CD4-positive, alpha-beta memory T cell (primary cell): ENCODE data around the gene PPP1R12B. TPM values are rescaled to one million over a fixed set of nuclear protein-coding genes. Genes with fewer than 3 reads are reported as not detected.
A peak's percentile ranks its signal among the peaks of the same experiment; 100 is the strongest.
"Not testable (repeated sequence)": the region's sequence is repeated elsewhere in the genome, so short reads cannot be mapped to it uniquely, and the experiment has no call there.

Experiments
- CTCF ChIA-PET: fragments of 350-600 bp; sonication (Branson Sonifier 250); formaldehyde crosslinking; loops from one replicate; lab custom pipeline; 2021; ENCODE audit warnings: inconsistent platforms; ENCODE audit not compliant: partially characterized antibody; lab: Charles Lee
- POLR2A ChIA-PET: fragments of 350-600 bp; sonication (Branson Sonifier 250); formaldehyde crosslinking; loops from one replicate; lab custom pipeline; 2021; ENCODE audit not compliant: partially characterized antibody; lab: Charles Lee
- DNase-seq, 5 donors: peaks; one replicate each; pipeline versions ENCODE4 v3.0.0 to v3.0.0-alpha.2; 2020 to 2022; ENCODE audit warnings: mixed read lengths in 1 of 5
- H3K27ac ChIP-seq: one replicate; pipeline ENCODE4 v1.7.0; 2013; ENCODE audit warnings: low read depth, low read length
- H3K27me3 ChIP-seq: 2 replicates; pipeline ENCODE4 v1.7.0; 2013; ENCODE audit warnings: mild to moderate bottlenecking, low read length, moderate library complexity; ENCODE audit not compliant: insufficient read depth
- H3K36me3 ChIP-seq: 2 replicates; pipeline ENCODE4 v1.7.0; 2013; ENCODE audit warnings: mild to moderate bottlenecking, low read length, moderate library complexity; ENCODE audit not compliant: insufficient read depth
- H3K4me1 ChIP-seq: 2 replicates; pipeline ENCODE4 v1.7.0; 2013; ENCODE audit warnings: mild to moderate bottlenecking, low read length, moderate library complexity; ENCODE audit not compliant: insufficient read depth
- H3K4me3 ChIP-seq, 2 donors: one replicate each; pipeline ENCODE4 v1.7.0; 2013; ENCODE audit warnings: low read length in 2 of 2, mild to moderate bottlenecking in 1 of 2
- H3K9me3 ChIP-seq, 2 donors: one replicate each; pipeline ENCODE4 v1.7.0; 2013; ENCODE audit warnings: low read length in 2 of 2, control low read depth in 1 of 2; ENCODE audit not compliant: control insufficient read depth in 1 of 2
- H3K27ac Mint-ChIP-seq, 7 donors: one replicate each; pipeline ENCODE4 v1.8.0; 2020 to 2021; ENCODE audit warnings: mixed read lengths in 7 of 7, mild to moderate bottlenecking in 6 of 7, inconsistent platforms in 3 of 7, moderate library complexity in 3 of 7
- H3K27me3 Mint-ChIP-seq, 2 donors: one replicate each; pipeline ENCODE4 v1.8.0; 2020 to 2021; ENCODE audit warnings: mixed read lengths in 2 of 2
- H3K36me3 Mint-ChIP-seq, 2 donors: one replicate each; pipeline ENCODE4 v1.8.0; 2020 to 2021; ENCODE audit warnings: mixed read lengths in 2 of 2, inconsistent platforms in 1 of 2, mild to moderate bottlenecking in 1 of 2
- H3K4me1 Mint-ChIP-seq, 4 donors: one replicate each; pipeline ENCODE4 v1.8.0; 2020 to 2021; ENCODE audit warnings: mixed read lengths in 4 of 4, mild to moderate bottlenecking in 1 of 4
- H3K4me3 Mint-ChIP-seq, 8 donors: one replicate each; pipeline ENCODE4 v1.8.0; 2020 to 2021; ENCODE audit warnings: mixed read lengths in 8 of 8, mild to moderate bottlenecking in 7 of 8, moderate library complexity in 6 of 8, inconsistent platforms in 3 of 8
- H3K9me3 Mint-ChIP-seq, 8 donors: one replicate each; pipeline ENCODE4 v1.8.0; 2020 to 2021; ENCODE audit warnings: mixed read lengths in 8 of 8, mild to moderate bottlenecking in 5 of 8, inconsistent platforms in 3 of 8, moderate library complexity in 1 of 8
- intact Hi-C: fragments of 100-400 bp; cut with micrococcal nuclease; formaldehyde crosslinking; loops from one replicate; pipeline ENCODE4 v1.15.1; 2023
- polyA plus RNA-seq, 2 donors: library from polyadenylated mRNA; unstranded; fragments of 300-500 nt; fragmentation: Illumina TruSeq; gene quantifications; one replicate each; pipeline ENCODE4 v1.2.3, GENCODE V29; 2021
- total RNA-seq, 2 experiments: library from RNA; stranded (reverse); gene quantifications; one replicate each; pipeline ENCODE4 v1.2.3, GENCODE V29; 2021

The PPP1R12B gene
- total and polyA plus RNA-seq, 4 experiments from 2014 or later: 1.9 to 33.7 (median 17.0) TPM

- intact Hi-C loops: not testable (repeated sequence)
Measured at GRCh38 chr1:202530686-202531085, 182.2 kb downstream of the PPP1R12B start.

GRCh38 chr1:202531472-202531811, 182.9 kb downstream of the PPP1R12B start:
- ChIA-PET CTCF (no interaction called here), POLR2A (no interaction called here)
- Mint-ChIP-seq H3K27ac (no peak overlapping the region), H3K9me3 (no peaks in the 10 kb centered on the region), H3K36me3 (peaks cover 0 to 4% of the 10 kb centered on the region in 2 donors), H3K4me1 (peaks cover 0 to 4% (median under 1%) of the 10 kb centered on the region in 4 donors), H3K27me3 (no peaks in the 10 kb centered on the region), H3K4me3 (no peak overlapping the region)
- H3K9me3 ChIP-seq: no peaks in the 10 kb centered on the region
- intact Hi-C loops: no loop called here
- no peaks in the 10 kb centered on the region for H3K27me3 ChIP-seq
- H3K4me3 ChIP-seq: no peak overlapping the region
- DNase-seq: no peak
- no peaks in the 10 kb centered on the region for H3K4me1 ChIP-seq
- no peaks in the 10 kb centered on the region for H3K36me3 ChIP-seq
- no peak overlapping the region for H3K27ac ChIP-seq

More at GRCh38 chr1:202530686-202531085, 182.2 kb downstream of the PPP1R12B start:
- H3K4me1 ChIP-seq, H3K27ac ChIP-seq, H3K27me3 ChIP-seq, CTCF ChIA-PET, POLR2A ChIA-PET, H3K9me3 ChIP-seq, H3K9me3 Mint-ChIP-seq, H3K36me3 ChIP-seq, H3K27ac Mint-ChIP-seq, H3K27me3 Mint-ChIP-seq, DNase-seq, H3K4me3 ChIP-seq, H3K4me1 Mint-ChIP-seq, H3K36me3 Mint-ChIP-seq, H3K4me3 Mint-ChIP-seq: not testable (repeated sequence)

- H3K27ac ChIP-seq, intact Hi-C loops: not testable (repeated sequence)
Measured at GRCh38 chr1:202531812-202532616, 183.5 kb downstream of the PPP1R12B start.

GRCh38 chr1:202539166-202539574, 190.7 kb downstream of the PPP1R12B start:
- DNase-seq, POLR2A ChIA-PET, H3K4me1 ChIP-seq, H3K9me3 Mint-ChIP-seq, H3K36me3 ChIP-seq, CTCF ChIA-PET, H3K4me1 Mint-ChIP-seq, H3K4me3 ChIP-seq, H3K36me3 Mint-ChIP-seq, H3K27ac Mint-ChIP-seq, H3K27me3 ChIP-seq, H3K4me3 Mint-ChIP-seq, intact Hi-C loops, H3K9me3 ChIP-seq, H3K27ac ChIP-seq, H3K27me3 Mint-ChIP-seq: not testable (repeated sequence)

More at GRCh38 chr1:202531812-202532616, 183.5 kb downstream of the PPP1R12B start:
- H3K27me3 Mint-ChIP-seq, H3K27me3 ChIP-seq, H3K4me3 Mint-ChIP-seq, H3K4me3 ChIP-seq, H3K36me3 Mint-ChIP-seq, H3K9me3 Mint-ChIP-seq, H3K4me1 ChIP-seq, H3K9me3 ChIP-seq, POLR2A ChIA-PET, CTCF ChIA-PET, H3K36me3 ChIP-seq, DNase-seq, H3K4me1 Mint-ChIP-seq: not testable (repeated sequence)
- peak overlapping the region in 1 of 7 donors; percentile 22 for H3K27ac Mint-ChIP-seq

GRCh38 chr1:202539583-202539982, 191.1 kb downstream of the PPP1R12B start:
- H3K36me3 Mint-ChIP-seq, H3K4me1 ChIP-seq, H3K27ac ChIP-seq, H3K27me3 Mint-ChIP-seq, CTCF ChIA-PET, H3K27me3 ChIP-seq, H3K4me1 Mint-ChIP-seq, DNase-seq, intact Hi-C loops, H3K4me3 ChIP-seq, H3K36me3 ChIP-seq, H3K9me3 Mint-ChIP-seq, H3K27ac Mint-ChIP-seq, POLR2A ChIA-PET, H3K9me3 ChIP-seq, H3K4me3 Mint-ChIP-seq: not testable (repeated sequence)

GRCh38 chr1:202540014-202540413, 191.5 kb downstream of the PPP1R12B start:
- Histone ChIP-seq H3K27me3 (no peaks in the 10 kb centered on the region), H3K9me3 (no peaks in the 10 kb centered on the region), H3K4me1 (no peaks in the 10 kb centered on the region), H3K27ac (no peak overlapping the region), H3K4me3 (no peak overlapping the region), H3K36me3 (no peaks in the 10 kb centered on the region)
- CTCF ChIA-PET: no interaction called here
- POLR2A ChIA-PET: no interaction called here
- Mint-ChIP-seq H3K36me3 (peaks cover 8% of the 10 kb centered on the region in 2 donors), H3K4me1 (no peaks in the 10 kb centered on the region), H3K9me3 (no peaks in the 10 kb centered on the region), H3K27me3 (no peaks in the 10 kb centered on the region), H3K27ac (no peak overlapping the region), H3K4me3 (no peak overlapping the region)
- no peak for DNase-seq
- intact Hi-C loops: no loop called here

GRCh38 chr1:202540448-202540847, 191.9 kb downstream of the PPP1R12B start:
- POLR2A ChIA-PET: no interaction called here
- intact Hi-C loops: no loop called here
- no peaks in the 10 kb centered on the region for H3K4me1 Mint-ChIP-seq

More at GRCh38 chr1:202540448-202540847, 191.9 kb downstream of the PPP1R12B start:
- no peak for DNase-seq
- no peaks in the 10 kb centered on the region for H3K4me1 ChIP-seq
- no peaks in the 10 kb centered on the region for H3K27me3 Mint-ChIP-seq
- H3K9me3 ChIP-seq: no peaks in the 10 kb centered on the region
- no peaks in the 10 kb centered on the region for H3K36me3 ChIP-seq
- CTCF ChIA-PET: no interaction called here
- H3K27ac ChIP-seq: no peak overlapping the region
- H3K9me3 Mint-ChIP-seq: no peaks in the 10 kb centered on the region
- H3K27me3 ChIP-seq: no peaks in the 10 kb centered on the region
- H3K4me3 ChIP-seq: no peak overlapping the region
- peaks cover 8% of the 10 kb centered on the region in 2 donors for H3K36me3 Mint-ChIP-seq
- no peak overlapping the region for H3K4me3 Mint-ChIP-seq
- H3K27ac Mint-ChIP-seq: no peak overlapping the region
